HepG2 (cell line): Measurements from ENCODE around the gene DPEP3. TPM values are rescaled to one million over a fixed set of nuclear protein-coding genes. Genes with fewer than 3 reads are reported as not detected.

ENCODE experiments used
- CEBPG ChIP-seq: IDR thresholded peaks from 2 replicates; pipeline ENCODE4 v1.6.1; 2016
- GFI1 ChIP-seq: sonication (generic); formaldehyde crosslinking; IDR thresholded peaks from 2 replicates; pipeline ENCODE4 v1.5.0; 2020; ENCODE audit warnings: missing genetic modification reagents, mild to moderate bottlenecking, borderline replicate concordance
- KAT8 ChIP-seq: IDR thresholded peaks from 2 replicates; pipeline ENCODE4 v1.6.1; 2016; ENCODE audit warnings: missing genetic modification reagents, missing compliant biosample characterization
- PHF21A ChIP-seq: sonication (generic); formaldehyde crosslinking; IDR thresholded peaks from 2 replicates; pipeline ENCODE4 v1.5.0; 2020; ENCODE audit warnings: mild to moderate bottlenecking, missing genetic modification reagents
- SAP130 ChIP-seq: IDR thresholded peaks from 2 replicates; pipeline ENCODE4 v1.6.1; 2016; ENCODE audit warnings: low read depth
- SOX13 ChIP-seq, 3 experiments: fragments of 450-650 bp in 1 of 3; sonication (generic) in 1 of 3; formaldehyde crosslinking in 1 of 3; IDR thresholded peaks in 2 of 3; conservative IDR thresholded peaks in 1 of 3; 2 replicates each; pipeline versions ENCODE4 v1.5.0 to v1.6.1; 2016 to 2020; ENCODE audit warnings: antibody characterized with exemption in 1 of 3, mild to moderate bottlenecking in 1 of 3, missing compliant biosample characterization in 1 of 3, missing genetic modification reagents in 1 of 3, moderate library complexity in 1 of 3
- STAG1 ChIP-seq: sonication (generic); formaldehyde crosslinking; IDR thresholded peaks from 2 replicates; pipeline ENCODE4 v1.4.0; 2020; ENCODE audit warnings: missing genetic modification reagents
- ZBTB49 ChIP-seq: sonication (generic); formaldehyde crosslinking; IDR thresholded peaks from 2 replicates; pipeline ENCODE4 v1.4.0; 2020; ENCODE audit warnings: missing genetic modification reagents, borderline replicate concordance
- ZNF180 ChIP-seq: sonication (generic); formaldehyde crosslinking; IDR thresholded peaks from 2 replicates; pipeline ENCODE4 v1.4.0; 2020; ENCODE audit warnings: low read depth, missing genetic modification reagents, borderline replicate concordance
- ZNF263 ChIP-seq: sonication (generic); formaldehyde crosslinking; IDR thresholded peaks from 2 replicates; pipeline ENCODE4 v1.4.0; 2020; ENCODE audit warnings: missing genetic modification reagents
- ZNF891 ChIP-seq: sonication (generic); formaldehyde crosslinking; IDR thresholded peaks from 2 replicates; pipeline ENCODE4 v1.5.0; 2020; ENCODE audit warnings: mild to moderate bottlenecking, missing genetic modification reagents
- polyA plus RNA-seq, 8 experiments: library from polyadenylated mRNA; depleted of rRNA in 3 of 8; stranded (reverse) in 7 of 8; unstranded in 1 of 8; fragments of >200 nt; fragmentation: Illumina TruSeq in 4 of 8; extraction: Trizol in 4 of 8; gene quantifications; 2 replicates each; pipeline versions ENCODE4 v1.2.1 to v1.2.3, GENCODE V29; 2011 to 2016; ENCODE audit warnings: low read depth in 4 of 8, missing spikeins in 1 of 8, mixed read lengths in 1 of 8; ENCODE audit not compliant: insufficient read depth in 1 of 8
- total RNA-seq, 5 experiments: library from RNA; depleted of rRNA; stranded (reverse); fragments of >200 nt; fragmentation: Illumina TruSeq; extraction: Trizol; gene quantifications; 2 replicates each; pipeline ENCODE4 v1.2.3, GENCODE V29; 2016; ENCODE audit warnings: low read depth in 1 of 5
- TF ChIP-seq, protein P1 (sequence below): sonication (generic); formaldehyde crosslinking; conservative IDR thresholded peaks from 2 replicates; pipeline ENCODE4 v1.4.0; 2020; ENCODE audit warnings: mild to moderate bottlenecking, missing genetic modification reagents, moderate library complexity
- TF ChIP-seq, protein P2 (sequence below): sonication (generic); formaldehyde crosslinking; IDR thresholded peaks from 2 replicates; pipeline ENCODE4 v1.5.1; 2020; ENCODE audit warnings: mild to moderate bottlenecking, missing genetic modification reagents, moderate library complexity
- TF ChIP-seq, protein P3 (sequence below): sonication (generic); formaldehyde crosslinking; IDR thresholded peaks from 2 replicates; pipeline ENCODE4 v1.4.0; 2020; ENCODE audit warnings: mild to moderate bottlenecking, missing genetic modification reagents

The DPEP3 gene
- total and polyA plus RNA-seq, 2 of the 13 experiments (the other 11 are each of a cell fraction or from before 2014, with no cell fraction given) = not detected

- TF ChIP-seq, protein P1, sequence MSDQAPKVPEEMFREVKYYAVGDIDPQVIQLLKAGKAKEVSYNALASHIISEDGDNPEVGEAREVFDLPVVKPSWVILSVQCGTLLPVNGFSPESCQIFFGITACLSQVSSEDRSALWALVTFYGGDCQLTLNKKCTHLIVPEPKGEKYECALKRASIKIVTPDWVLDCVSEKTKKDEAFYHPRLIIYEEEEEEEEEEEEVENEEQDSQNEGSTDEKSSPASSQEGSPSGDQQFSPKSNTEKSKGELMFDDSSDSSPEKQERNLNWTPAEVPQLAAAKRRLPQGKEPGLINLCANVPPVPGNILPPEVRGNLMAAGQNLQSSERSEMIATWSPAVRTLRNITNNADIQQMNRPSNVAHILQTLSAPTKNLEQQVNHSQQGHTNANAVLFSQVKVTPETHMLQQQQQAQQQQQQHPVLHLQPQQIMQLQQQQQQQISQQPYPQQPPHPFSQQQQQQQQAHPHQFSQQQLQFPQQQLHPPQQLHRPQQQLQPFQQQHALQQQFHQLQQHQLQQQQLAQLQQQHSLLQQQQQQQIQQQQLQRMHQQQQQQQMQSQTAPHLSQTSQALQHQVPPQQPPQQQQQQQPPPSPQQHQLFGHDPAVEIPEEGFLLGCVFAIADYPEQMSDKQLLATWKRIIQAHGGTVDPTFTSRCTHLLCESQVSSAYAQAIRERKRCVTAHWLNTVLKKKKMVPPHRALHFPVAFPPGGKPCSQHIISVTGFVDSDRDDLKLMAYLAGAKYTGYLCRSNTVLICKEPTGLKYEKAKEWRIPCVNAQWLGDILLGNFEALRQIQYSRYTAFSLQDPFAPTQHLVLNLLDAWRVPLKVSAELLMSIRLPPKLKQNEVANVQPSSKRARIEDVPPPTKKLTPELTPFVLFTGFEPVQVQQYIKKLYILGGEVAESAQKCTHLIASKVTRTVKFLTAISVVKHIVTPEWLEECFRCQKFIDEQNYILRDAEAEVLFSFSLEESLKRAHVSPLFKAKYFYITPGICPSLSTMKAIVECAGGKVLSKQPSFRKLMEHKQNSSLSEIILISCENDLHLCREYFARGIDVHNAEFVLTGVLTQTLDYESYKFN (CRISPR knock-in tag) = no peak
- no peak for TF ChIP-seq ZNF180 (CRISPR knock-in tag)
- TF ChIP-seq ZNF263 = peak; percentile 58; the same call in 1 of the 2 replicates
- no peak for TF ChIP-seq SOX13 (IDR thresholded peaks at IDR 0.05)
- TF ChIP-seq SOX13 (CRISPR knock-in tag; conservative IDR thresholded peaks at IDR 0.05 in 1 of 2, IDR thresholded peaks at IDR 0.05 in 1 of 2) = 0 out of 4 replicates have a peak, but pooled peaks of 1 of the 2 experiments have one; percentile 9
- no peak for TF ChIP-seq CEBPG
- TF ChIP-seq STAG1 = 0 out of 2 replicates have a peak, but pooled peaks have one; percentile 3
- 0 out of 2 replicates have a peak, but pooled peaks have one; percentile 39 for TF ChIP-seq PHF21A
- TF ChIP-seq, protein P2, sequence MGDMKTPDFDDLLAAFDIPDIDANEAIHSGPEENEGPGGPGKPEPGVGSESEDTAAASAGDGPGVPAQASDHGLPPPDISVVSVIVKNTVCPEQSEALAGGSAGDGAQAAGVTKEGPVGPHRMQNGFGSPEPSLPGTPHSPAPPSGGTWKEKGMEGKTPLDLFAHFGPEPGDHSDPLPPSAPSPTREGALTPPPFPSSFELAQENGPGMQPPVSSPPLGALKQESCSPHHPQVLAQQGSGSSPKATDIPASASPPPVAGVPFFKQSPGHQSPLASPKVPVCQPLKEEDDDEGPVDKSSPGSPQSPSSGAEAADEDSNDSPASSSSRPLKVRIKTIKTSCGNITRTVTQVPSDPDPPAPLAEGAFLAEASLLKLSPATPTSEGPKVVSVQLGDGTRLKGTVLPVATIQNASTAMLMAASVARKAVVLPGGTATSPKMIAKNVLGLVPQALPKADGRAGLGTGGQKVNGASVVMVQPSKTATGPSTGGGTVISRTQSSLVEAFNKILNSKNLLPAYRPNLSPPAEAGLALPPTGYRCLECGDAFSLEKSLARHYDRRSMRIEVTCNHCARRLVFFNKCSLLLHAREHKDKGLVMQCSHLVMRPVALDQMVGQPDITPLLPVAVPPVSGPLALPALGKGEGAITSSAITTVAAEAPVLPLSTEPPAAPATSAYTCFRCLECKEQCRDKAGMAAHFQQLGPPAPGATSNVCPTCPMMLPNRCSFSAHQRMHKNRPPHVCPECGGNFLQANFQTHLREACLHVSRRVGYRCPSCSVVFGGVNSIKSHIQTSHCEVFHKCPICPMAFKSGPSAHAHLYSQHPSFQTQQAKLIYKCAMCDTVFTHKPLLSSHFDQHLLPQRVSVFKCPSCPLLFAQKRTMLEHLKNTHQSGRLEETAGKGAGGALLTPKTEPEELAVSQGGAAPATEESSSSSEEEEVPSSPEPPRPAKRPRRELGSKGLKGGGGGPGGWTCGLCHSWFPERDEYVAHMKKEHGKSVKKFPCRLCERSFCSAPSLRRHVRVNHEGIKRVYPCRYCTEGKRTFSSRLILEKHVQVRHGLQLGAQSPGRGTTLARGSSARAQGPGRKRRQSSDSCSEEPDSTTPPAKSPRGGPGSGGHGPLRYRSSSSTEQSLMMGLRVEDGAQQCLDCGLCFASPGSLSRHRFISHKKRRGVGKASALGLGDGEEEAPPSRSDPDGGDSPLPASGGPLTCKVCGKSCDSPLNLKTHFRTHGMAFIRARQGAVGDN (CRISPR knock-in tag) = peak; percentile 66
- peak; percentile 54; the same call in 1 of the 2 replicates for TF ChIP-seq KAT8 (CRISPR knock-in tag)
- peak; percentile 34; the same call in 1 of the 2 replicates for TF ChIP-seq ZNF891 (CRISPR knock-in tag)
- peak; percentile 35 for TF ChIP-seq SAP130 (CRISPR knock-in tag)
- TF ChIP-seq, protein P3, sequence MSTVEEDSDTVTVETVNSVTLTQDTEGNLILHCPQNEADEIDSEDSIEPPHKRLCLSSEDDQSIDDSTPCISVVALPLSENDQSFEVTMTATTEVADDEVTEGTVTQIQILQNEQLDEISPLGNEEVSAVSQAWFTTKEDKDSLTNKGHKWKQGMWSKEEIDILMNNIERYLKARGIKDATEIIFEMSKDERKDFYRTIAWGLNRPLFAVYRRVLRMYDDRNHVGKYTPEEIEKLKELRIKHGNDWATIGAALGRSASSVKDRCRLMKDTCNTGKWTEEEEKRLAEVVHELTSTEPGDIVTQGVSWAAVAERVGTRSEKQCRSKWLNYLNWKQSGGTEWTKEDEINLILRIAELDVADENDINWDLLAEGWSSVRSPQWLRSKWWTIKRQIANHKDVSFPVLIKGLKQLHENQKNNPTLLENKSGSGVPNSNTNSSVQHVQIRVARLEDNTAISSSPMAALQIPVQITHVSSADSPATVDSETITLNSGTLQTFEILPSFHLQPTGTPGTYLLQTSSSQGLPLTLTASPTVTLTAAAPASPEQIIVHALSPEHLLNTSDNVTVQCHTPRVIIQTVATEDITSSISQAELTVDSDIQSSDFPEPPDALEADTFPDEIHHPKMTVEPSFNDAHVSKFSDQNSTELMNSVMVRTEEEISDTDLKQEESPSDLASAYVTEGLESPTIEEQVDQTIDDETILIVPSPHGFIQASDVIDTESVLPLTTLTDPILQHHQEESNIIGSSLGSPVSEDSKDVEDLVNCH (CRISPR knock-in tag) = peak; percentile 83; the same call in 1 of the 2 replicates
- TF ChIP-seq GFI1 (CRISPR knock-in tag) = no peak
- TF ChIP-seq ZBTB49 = 0 out of 2 replicates have a peak, but pooled peaks have one; percentile 5
Observed at GRCh38 chr16:67987460-67988160, 7.3 kb upstream of the DPEP3 start (continued).
